GM18505 (cell line): ENCODE measurements around the gene ZNF106.
A peak's percentile ranks its signal among the peaks of the same experiment; 100 is the strongest.

Source experiments
- ATAC-seq: cut with Tn5 transposase; IDR thresholded peaks from one replicate; pipeline ENCODE4 v1.9.1; 2021; ENCODE audit not compliant: unreplicated experiment
- POLR2A ChIP-seq: IDR thresholded peaks from 4 replicates; pipeline ENCODE4 v1.6.1; 2011; ENCODE audit warnings: borderline replicate concordance; ENCODE audit not compliant: insufficient read depth, insufficient read length; ENCODE audit errors: extremely low read depth

Gene ZNF106

DNA sequence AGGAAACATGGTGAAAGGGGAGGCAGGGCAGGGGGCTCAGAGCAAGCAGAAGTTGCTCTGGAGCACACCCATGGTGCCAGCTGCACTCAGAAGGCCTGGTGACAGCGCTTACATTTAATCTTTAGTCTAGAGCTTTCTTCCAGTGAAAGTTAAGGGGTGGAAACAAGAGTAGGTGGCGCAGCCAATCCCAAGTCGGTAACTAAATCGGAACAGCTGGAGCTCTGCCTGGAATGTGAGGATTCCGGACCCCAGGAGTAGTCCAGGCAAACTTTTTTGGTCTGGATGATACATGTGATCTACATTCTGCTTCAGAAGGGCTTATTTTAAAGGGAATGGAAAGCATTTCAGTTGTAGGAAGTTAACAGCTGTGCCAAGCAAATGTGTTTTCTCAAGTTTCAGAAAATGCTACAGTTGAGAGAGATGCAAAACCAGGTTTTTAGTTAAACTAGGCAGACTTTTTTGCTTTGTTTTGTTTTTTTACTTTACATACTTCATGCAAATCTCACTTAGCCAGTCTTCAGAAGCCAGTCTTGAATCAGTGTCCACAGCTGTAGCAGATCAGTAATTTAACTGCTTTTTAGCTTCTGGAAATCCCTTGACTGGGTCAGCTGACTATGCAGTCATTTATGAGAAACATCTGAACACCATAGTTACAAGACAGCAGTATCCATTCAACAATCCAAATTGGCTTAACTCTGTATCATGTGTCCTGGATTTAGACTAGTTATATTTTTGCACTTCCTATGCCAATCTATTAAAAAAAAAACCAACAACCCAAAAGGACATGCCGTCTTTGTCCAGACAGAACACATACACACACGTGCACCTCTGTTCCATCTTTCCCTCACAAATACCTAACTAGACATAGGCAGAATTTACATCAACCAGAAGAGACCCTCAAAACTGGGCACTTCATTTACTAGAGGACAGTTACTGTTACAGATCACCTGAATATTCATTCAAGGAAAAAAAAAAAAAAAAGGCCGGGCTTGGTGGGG, 33.2 kb downstream of the ZNF106 start:
- peak; percentile 48 for ATAC-seq
- no peak for TF ChIP-seq POLR2A

DNA sequence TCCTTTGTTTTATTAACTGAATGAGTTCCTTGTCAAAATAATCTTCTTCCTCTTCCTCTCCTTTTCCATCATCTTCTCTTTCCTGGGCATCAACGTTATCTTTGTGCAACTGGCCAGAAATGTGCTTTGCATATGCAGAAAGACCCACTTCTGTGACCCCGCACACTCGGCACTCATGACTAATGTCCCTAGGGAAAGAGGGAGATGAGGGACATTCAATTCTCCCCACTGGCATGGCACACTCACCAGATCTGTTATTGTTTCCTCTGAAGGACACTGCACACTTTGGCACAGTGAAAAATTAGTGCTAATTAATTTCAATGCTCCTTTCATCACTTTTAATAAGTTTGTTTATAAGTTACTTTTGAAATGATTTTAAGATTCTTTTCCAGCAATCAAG, 34.0 kb downstream of the ZNF106 start:
- no peak for ATAC-seq

DNA sequence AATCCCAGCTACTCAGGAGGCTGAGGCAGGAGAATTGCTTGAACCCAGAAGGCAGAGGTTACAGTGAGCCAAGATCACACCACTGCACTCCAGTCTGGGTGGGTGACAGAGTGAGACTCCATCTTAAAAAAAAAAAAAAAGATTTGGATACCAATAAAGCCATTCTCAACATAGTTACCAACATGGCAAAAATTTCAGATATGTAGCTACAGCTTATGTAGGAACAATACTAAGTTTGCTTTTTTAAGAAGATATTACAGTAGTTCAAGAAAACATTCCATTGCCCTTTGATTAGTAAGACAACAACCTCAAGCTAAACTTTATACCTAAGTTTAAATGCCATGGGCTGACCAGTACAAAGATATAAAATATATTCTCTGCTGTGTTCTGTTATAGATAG, 34.4 kb downstream of the ZNF106 start:
- no peak for ATAC-seq
- TF ChIP-seq POLR2A, result no peak

More for the DNA sequence above, 34.0 kb downstream of the ZNF106 start:
- no peak for TF ChIP-seq POLR2A

DNA sequence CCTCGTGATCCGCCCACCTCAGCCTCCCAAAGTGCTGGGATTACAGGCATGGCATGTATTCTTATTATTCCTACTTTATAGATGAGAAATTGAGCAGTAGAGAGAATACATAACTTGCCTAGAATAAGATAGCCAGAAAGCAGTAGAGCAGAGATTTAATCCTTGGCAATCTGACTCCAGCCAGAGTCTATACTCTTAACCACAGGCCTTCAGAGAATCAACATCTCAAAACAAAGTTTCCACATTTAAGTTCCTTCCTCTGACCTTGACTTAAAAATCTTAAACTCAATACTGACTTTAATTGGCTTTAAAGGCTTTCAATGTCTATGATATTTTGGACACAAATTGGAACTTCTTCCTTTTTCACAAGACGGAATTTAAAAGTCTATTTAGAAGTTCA, 37.1 kb downstream of the ZNF106 start:
- no peak for TF ChIP-seq POLR2A
- no peak for ATAC-seq

DNA sequence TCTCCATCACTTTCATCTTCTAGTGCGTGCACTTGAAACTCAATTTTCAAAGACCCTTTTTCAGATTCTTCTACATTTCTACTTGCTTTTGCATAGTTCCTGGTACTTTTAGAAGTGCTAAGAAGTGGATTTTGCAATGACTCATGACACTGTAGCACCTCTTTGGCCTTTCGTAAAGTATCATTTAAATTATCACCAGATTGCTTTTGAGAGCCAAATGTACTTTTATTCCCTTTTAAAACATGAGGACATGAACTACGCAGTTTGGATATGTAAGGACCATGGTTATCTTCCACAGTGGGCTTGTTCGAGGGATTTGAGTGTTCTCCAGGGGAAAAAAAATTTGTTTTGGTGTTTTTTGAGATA, 40.5 kb downstream of the ZNF106 start:
- TF ChIP-seq POLR2A, result no peak
- ATAC-seq, result no peak

DNA sequence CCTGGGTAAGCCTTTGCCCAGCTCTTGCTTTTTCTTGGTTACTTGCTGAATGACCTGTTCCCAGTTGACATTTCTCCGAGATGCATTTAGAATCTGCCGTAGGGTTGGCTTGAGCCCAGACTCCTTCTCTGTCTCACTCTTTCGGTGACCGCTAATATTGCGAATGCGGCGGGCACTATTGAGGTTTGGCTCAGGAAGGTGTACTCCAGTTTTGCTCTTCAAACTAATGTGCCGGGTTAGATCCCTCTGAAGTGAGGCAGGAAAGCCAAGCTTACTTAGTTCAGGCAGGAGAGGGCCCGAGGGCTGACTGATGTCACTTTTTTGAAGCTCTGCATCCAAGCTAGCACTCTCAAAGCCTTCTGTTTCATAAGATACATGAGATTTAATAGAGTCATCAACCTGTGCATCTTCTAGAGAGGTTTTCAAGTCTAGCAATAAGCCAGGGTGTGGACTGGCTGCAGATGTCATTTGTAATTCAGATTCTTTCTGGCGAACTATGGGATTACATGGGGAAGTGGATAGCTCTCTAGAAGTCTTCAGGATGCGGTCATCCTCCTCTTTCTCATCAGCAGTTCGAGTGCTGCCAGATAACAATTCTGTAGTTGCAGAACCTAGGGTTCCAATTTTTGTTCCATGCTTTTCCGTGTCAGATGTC, 41.0 kb downstream of the ZNF106 start:
- no peak for ATAC-seq
- TF ChIP-seq POLR2A, result no peak

DNA sequence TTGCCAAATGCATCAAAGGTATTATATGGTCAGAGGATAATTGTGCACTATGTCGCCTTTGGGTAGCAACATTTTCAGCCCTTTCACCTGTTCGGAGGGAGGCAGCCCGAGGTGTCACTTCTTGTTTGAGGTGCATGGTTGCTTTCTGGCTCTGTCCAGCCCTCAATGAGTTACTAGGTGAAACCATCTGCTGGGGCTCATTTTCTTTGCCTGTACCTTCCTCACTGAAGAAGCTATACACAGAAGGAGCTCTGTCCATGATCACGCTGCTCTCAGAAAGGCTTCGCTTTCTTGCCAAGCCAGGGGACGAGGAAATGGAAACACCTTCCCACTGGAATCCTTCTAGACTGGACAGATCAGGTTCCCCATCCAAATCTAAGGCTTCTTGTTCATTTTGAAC, 42.7 kb downstream of the ZNF106 start:
- ATAC-seq, result no peak
- TF ChIP-seq POLR2A, result no peak

DNA sequence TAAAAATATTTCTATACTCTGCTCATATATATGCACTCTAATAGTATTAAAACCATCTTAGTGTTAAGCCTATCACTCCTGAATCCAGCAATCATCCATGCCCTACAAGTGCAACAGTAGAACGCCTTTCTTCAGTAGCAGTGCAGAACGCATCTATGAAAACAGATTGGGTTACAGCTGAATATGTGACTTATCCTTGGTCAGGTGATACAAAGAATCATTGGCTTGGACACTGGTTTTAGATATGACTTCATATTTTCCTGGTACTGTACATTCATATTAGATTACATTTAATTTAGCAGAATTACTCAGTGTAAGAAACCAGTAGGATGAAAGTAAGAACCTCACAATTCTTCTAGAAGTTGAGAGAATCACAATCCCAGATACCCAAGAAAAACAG, 43.3 kb downstream of the ZNF106 start:
- no peak for TF ChIP-seq POLR2A
- no peak for ATAC-seq

DNA sequence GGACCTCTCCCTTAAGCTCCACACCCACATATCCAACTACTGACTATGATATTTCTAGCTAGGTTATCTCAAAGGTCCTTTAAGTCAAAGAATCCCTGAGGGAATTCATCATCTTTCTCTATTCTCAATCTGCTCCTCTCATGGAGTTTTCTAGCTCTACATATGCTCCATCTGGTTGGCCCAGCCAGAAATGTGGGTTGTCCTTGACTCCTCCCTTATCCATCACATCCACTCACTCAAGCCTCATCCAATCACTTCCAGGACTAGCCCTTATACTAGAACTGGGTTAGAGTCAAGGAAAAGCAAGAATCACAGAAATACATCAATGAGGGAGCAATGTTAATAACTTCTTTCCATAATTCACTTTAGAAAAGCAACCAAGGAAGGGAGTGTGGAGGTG, 45.4 kb downstream of the ZNF106 start:
- TF ChIP-seq POLR2A, result no peak
- no peak for ATAC-seq

DNA sequence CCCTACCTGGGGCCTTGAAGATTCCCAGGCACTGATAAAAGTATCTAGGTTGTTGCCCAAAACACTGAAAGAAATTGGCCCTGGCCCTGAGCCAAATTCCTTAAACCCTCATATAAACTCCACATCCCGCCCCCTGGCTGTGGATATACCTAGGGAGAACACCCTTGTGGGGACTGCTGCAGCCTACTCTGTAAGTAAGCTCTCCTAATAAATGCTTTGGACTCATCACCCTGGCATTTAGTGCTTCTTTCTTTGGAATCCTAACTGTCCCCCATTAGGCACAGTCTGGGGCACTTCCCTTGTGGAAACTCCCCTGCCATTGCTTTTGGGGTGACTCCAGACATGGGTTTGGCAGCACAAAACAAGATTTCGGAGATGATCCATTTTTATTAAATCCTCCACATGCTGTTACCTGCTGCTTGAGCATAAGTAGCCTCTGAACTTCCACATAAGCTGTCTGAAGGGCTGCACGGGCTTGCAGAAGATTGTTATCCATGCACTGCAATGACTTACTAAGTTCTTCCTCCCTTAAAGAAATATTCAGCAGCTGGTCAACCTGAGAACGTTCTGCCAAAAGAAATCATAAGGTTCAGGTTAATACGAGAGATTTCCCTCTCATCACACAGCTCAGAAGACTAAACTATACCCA, 46.4 kb downstream of the ZNF106 start:
- no peak for TF ChIP-seq POLR2A
- ATAC-seq, result no peak

DNA sequence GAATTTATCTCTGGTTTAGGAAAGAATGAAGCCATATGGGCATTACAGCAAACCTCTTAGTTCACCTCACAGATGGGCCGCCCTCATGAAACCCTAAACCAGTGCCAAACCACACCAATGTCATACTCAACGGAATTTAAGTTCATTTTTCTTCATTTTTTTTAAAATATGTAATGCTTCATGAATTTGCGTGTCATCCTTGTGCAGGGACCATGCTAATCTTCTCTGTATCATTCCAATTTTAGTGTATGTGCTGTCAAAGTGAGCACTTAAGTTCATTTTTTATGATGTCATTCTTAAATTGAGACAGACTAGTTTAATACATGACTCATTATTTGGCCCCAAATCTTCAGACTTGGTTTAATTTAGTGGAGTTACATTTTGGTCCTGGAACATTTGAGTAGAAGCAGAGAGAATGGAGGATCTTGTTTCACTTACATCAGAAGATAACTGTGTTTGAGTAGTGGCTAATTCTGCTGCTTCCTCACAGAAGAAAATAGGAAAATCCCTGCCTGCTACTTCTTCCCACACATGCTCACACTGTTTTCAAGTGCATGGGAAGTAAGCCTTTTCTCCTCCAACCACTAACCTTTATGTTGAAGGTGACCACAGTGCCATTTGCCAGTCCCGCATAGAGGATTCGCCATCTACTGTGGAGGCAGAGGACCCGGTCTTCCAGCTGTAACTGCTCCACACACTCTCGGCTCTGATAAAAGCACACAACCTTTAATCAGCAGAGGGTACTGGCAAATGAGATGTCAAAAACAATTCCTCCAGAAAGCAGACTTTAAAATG, 63.3 kb downstream of the ZNF106 start:
- TF ChIP-seq POLR2A, result no peak
- no peak for ATAC-seq

DNA sequence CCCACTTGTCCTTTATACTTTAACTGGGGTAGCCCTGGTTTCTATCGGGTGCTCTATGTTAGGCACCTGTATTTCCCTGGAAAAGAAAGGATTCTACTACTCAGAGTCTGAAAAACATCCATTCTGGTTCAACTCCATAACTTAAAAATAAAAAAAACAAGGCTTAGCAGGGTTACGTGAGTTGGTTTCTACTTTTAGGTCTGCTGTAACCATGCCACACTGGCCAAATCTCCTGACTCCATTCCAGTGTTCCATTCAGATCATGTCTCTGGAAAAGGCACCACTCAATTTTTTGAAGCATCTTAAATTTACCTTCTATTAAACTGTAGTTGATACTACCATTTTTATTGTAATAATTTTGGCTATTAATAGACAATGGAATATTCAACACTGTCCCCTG, 69.6 kb downstream of the ZNF106 start:
- no peak for TF ChIP-seq POLR2A
- no peak for ATAC-seq

DNA sequence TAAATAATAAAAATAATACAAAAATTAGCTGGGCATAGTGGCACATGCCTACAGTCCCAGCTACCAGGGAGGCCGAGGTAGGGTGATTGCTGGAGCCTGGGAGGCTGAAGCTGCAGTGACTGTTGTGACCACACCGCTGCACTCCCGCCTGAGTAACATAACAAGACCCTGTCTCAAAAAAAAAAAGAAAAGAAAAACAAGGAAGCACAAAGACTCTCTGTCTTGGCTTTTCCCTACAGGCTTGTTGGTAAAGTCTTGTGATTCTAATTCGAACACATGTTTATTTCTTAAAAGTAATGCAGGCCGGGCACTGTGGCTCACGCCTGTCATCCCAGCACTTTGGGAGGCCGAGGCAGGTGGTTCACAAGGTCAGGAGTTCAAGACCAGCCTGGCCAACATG, 71.6 kb downstream of the ZNF106 start:
- no peak for TF ChIP-seq POLR2A
- ATAC-seq, result no peak
